B cell (primary cell): ENCODE data around the gene IPCEF1. TPM values are rescaled to one million over a fixed set of nuclear protein-coding genes. Genes with fewer than 3 reads are reported as not detected.

Source experiments
- ATAC-seq: fragments of 200-7000 bp; cut with Tn5 transposase; one replicate; pipeline ENCODE4 v1.10.0; 2021; ENCODE audit warnings: low read depth, mild to moderate bottlenecking, moderate number of reproducible peaks, moderate library complexity
- CTCF ChIA-PET: fragments of 350-600 bp; sonication (Branson Sonifier 250); formaldehyde crosslinking; loops from one replicate; lab custom pipeline; 2021; ENCODE audit warnings: antibody characterized with exemption, inconsistent platforms; lab: Charles Lee
- POLR2A ChIA-PET: fragments of 350-600 bp; sonication (Branson Sonifier 250); formaldehyde crosslinking; loops from one replicate; lab custom pipeline; 2021; ENCODE audit warnings: antibody characterized with exemption; lab: Charles Lee
- DNase-seq: peaks from one replicate; pipeline ENCODE4 v3.0.0; 2013
- H2AFZ ChIP-seq: 2 replicates; pipeline ENCODE4 v1.6.1; 2012; ENCODE audit warnings: mild to moderate bottlenecking, low read depth, low read length; ENCODE audit not compliant: insufficient read depth, poor library complexity, severe bottlenecking
- H3K27ac ChIP-seq, 2 donors: 1 replicate in 1 of 2; 2 replicates in 1 of 2; pipeline ENCODE4 v1.5.1; 2012 to 2013; ENCODE audit warnings: low read length in 2 of 2, mild to moderate bottlenecking in 2 of 2, moderate library complexity in 1 of 2
- H3K27me3 ChIP-seq, 4 experiments: fragments of 200-600 bp in 1 of 4; sonication (generic) in 1 of 4; replicated peaks in 1 of 4; 1 replicate in 2 of 4; 2 replicates in 2 of 4; pipeline versions ENCODE4 v1.6.1 to v1.7.0; 2013 to 2016; ENCODE audit warnings: low read length in 3 of 4, mild to moderate bottlenecking in 2 of 4, mixed read lengths in 1 of 4, moderate library complexity in 1 of 4; ENCODE audit not compliant: insufficient read depth in 4 of 4, control insufficient read depth in 3 of 4; ENCODE audit errors: control extremely low read depth in 1 of 4
- H3K36me3 ChIP-seq, 2 experiments: replicated peaks in 1 of 2; 1 replicate in 1 of 2; 2 replicates in 1 of 2; pipeline versions ENCODE4 v1.6.1 to v1.7.1; 2013; ENCODE audit warnings: low read length in 1 of 2; ENCODE audit not compliant: insufficient read depth in 2 of 2, control insufficient read depth in 1 of 2; ENCODE audit errors: control extremely low read depth in 1 of 2, extremely low read depth in 1 of 2
- H3K4me1 ChIP-seq, 2 donors: fragments of 200-600 bp in 1 of 2; sonication (generic) in 1 of 2; 1 replicate in 1 of 2; 2 replicates in 1 of 2; pipeline versions ENCODE4 v1.5.1 to v1.6.1; 2013 to 2017; ENCODE audit warnings: low read length in 2 of 2; ENCODE audit not compliant: control insufficient read depth in 2 of 2, insufficient read depth in 2 of 2
- H3K4me2 ChIP-seq: replicated peaks from 2 replicates; pipeline ENCODE3; 2012; ENCODE audit warnings: mild to moderate bottlenecking, low read depth, low read length; ENCODE audit not compliant: poor library complexity, severe bottlenecking
- H3K4me3 ChIP-seq, 5 experiments: fragments of 200-600 bp in 1 of 5; sonication (generic) in 1 of 5; 1 replicate in 3 of 5; 2 replicates in 2 of 5; pipeline versions ENCODE4 v1.5.1 to v1.7.0; 2011 to 2016; ENCODE audit warnings: low read length in 4 of 5, mild to moderate bottlenecking in 4 of 5, low read depth in 2 of 5, control low read depth in 1 of 5, moderate library complexity in 1 of 5; ENCODE audit not compliant: insufficient read depth in 1 of 5; ENCODE audit errors: control extremely low read depth in 1 of 5, extremely low read depth in 1 of 5
- H3K79me2 ChIP-seq: fragments of 200-600 bp; sonication (generic); one replicate; pipeline ENCODE4 v1.6.0; 2016; ENCODE audit warnings: low read length; ENCODE audit not compliant: control insufficient read depth, insufficient read depth
- H3K9ac ChIP-seq: fragments of 200-600 bp; sonication (generic); 2 replicates; pipeline ENCODE4 v1.6.1; 2017; ENCODE audit warnings: mild to moderate bottlenecking, low read length, moderate library complexity
- H3K9me3 ChIP-seq, 3 donors: one replicate each; pipeline versions ENCODE4 v1.6.1 to v1.7.1; 2013; ENCODE audit warnings: low read length in 2 of 3; ENCODE audit not compliant: control insufficient read depth in 2 of 3, insufficient read depth in 1 of 3; ENCODE audit errors: control extremely low read depth in 1 of 3
- H4K20me1 ChIP-seq: 2 replicates; pipeline ENCODE4 v1.6.0; 2012; ENCODE audit warnings: mild to moderate bottlenecking, low read length; ENCODE audit not compliant: insufficient read depth, control insufficient read depth, poor library complexity, severe bottlenecking
- H3K27ac Mint-ChIP-seq: one replicate; pipeline ENCODE4 v1.8.0; 2021; ENCODE audit warnings: mixed read lengths
- H3K27me3 Mint-ChIP-seq: one replicate; pipeline ENCODE4 v1.8.0; 2021; ENCODE audit warnings: mixed read lengths
- H3K4me1 Mint-ChIP-seq: one replicate; pipeline ENCODE4 v1.8.0; 2021; ENCODE audit warnings: mixed read lengths
- H3K4me3 Mint-ChIP-seq: one replicate; pipeline ENCODE4 v1.8.0; 2021; ENCODE audit warnings: mixed read lengths
- H3K9me3 Mint-ChIP-seq: one replicate; pipeline ENCODE4 v1.8.0; 2022; ENCODE audit warnings: mixed read lengths; ENCODE audit not compliant: insufficient read depth
- EZH2 ChIP-seq: IDR thresholded peaks from 2 replicates; pipeline ENCODE4 v1.6.1; 2012; ENCODE audit warnings: borderline replicate concordance, low read depth, mild to moderate bottlenecking, moderate library complexity, low read length; ENCODE audit not compliant: insufficient read depth, poor library complexity, severe bottlenecking
- WGBS: methylation state at CpG from one replicate; pipeline ENCODE4 v1.1.5; 2013; ENCODE audit warnings: missing lambda C conversion rate; ENCODE audit not compliant: insufficient coverage; 5-methylcytosine and 5-hydroxymethylcytosine counted together
- intact Hi-C: fragments of 100-400 bp; cut with micrococcal nuclease; formaldehyde crosslinking; loops from one replicate; pipeline ENCODE4 v1.10.0; 2022
- polyA plus RNA-seq: library from polyadenylated mRNA; depleted of rRNA; stranded (reverse); fragments of >200 nt; gene quantifications from 2 replicates; pipeline ENCODE4 v1.2.3, GENCODE V29; 2012
- total RNA-seq, 2 donors: library from RNA; stranded (reverse); fragments of 120-200 nt in 1 of 2; gene quantifications; 1 replicate in 1 of 2; 2 replicates in 1 of 2; pipeline versions ENCODE4 v1.2.3 to v1.2.4, GENCODE V29; 2013 to 2022
- TF ChIP-seq, protein P1 (sequence below): fragments of 200-600 bp; IDR thresholded peaks from one replicate; pipeline ENCODE4 v1.8.0; 2022; ENCODE audit warnings: antibody characterized with exemption, mild to moderate bottlenecking

Gene IPCEF1
- total and polyA plus RNA-seq, 2 donors (not counting 1 experiment from before 2014, with no cell fraction given): 0.22 to 0.94 TPM

- H3K4me1 Mint-ChIP-seq: no peaks in the 10 kb centered on the region
- ATAC-seq: no peak
- H2AFZ ChIP-seq: no peak overlapping the region
- H3K9ac ChIP-seq: no peak overlapping the region
- no peak overlapping the region for H3K27ac ChIP-seq
- WGBS: 63% methylated on average over 3 of the region's 8 CpGs
- intact Hi-C loops: no loop called here
- CTCF ChIA-PET: no interaction called here
- DNase-seq: no peak
- H3K27me3 Mint-ChIP-seq: no peaks in the 10 kb centered on the region
- no peaks in the 10 kb centered on the region for H3K79me2 ChIP-seq
- no peaks in the 10 kb centered on the region for H3K9me3 ChIP-seq
- H3K4me3 ChIP-seq: no peak overlapping the region
- no peaks in the 10 kb centered on the region for H3K27me3 ChIP-seq
- no peaks in the 10 kb centered on the region for H3K4me1 ChIP-seq
- POLR2A ChIA-PET: no interaction called here
- no peaks in the 10 kb centered on the region for H4K20me1 ChIP-seq
- peaks cover 5% of the 10 kb centered on the region for H3K9me3 Mint-ChIP-seq
- H3K4me2 ChIP-seq: no peak overlapping the region
- no peaks in the 10 kb centered on the region for H3K36me3 ChIP-seq
- TF ChIP-seq, protein P1, sequence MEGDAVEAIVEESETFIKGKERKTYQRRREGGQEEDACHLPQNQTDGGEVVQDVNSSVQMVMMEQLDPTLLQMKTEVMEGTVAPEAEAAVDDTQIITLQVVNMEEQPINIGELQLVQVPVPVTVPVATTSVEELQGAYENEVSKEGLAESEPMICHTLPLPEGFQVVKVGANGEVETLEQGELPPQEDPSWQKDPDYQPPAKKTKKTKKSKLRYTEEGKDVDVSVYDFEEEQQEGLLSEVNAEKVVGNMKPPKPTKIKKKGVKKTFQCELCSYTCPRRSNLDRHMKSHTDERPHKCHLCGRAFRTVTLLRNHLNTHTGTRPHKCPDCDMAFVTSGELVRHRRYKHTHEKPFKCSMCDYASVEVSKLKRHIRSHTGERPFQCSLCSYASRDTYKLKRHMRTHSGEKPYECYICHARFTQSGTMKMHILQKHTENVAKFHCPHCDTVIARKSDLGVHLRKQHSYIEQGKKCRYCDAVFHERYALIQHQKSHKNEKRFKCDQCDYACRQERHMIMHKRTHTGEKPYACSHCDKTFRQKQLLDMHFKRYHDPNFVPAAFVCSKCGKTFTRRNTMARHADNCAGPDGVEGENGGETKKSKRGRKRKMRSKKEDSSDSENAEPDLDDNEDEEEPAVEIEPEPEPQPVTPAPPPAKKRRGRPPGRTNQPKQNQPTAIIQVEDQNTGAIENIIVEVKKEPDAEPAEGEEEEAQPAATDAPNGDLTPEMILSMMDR: no peak
- no peak for TF ChIP-seq EZH2
- H3K27ac Mint-ChIP-seq: no peak overlapping the region
- no peak overlapping the region for H3K4me3 Mint-ChIP-seq
These were observed 233.2 kb downstream of the IPCEF1 start for GRCh38 chr6:154123155-154123956.

GRCh38 chr6:154122195-154122925 is 234.2 kb downstream of the IPCEF1 start:
- 83% methylated on average over 2 of the region's 2 CpGs for WGBS
- Histone ChIP-seq H3K4me3 (no peak overlapping the region), H3K9ac (no peak overlapping the region), H3K4me1 (no peaks in the 10 kb centered on the region), H4K20me1 (no peaks in the 10 kb centered on the region), H3K4me2 (no peak overlapping the region), H3K36me3 (no peaks in the 10 kb centered on the region), H3K27me3 (no peaks in the 10 kb centered on the region), H3K27ac (no peak overlapping the region), H3K9me3 (no peaks in the 10 kb centered on the region), H2AFZ (no peak overlapping the region), H3K79me2 (no peaks in the 10 kb centered on the region)
- DNase-seq (no peak), ATAC-seq (no peak)
- H3K4me1 Mint-ChIP-seq: no peaks in the 10 kb centered on the region
- peaks cover 5% of the 10 kb centered on the region for H3K9me3 Mint-ChIP-seq
- no peak for TF ChIP-seq EZH2
- POLR2A ChIA-PET: no interaction called here
- no peak overlapping the region for H3K4me3 Mint-ChIP-seq
- no peak overlapping the region for H3K27ac Mint-ChIP-seq
- CTCF ChIA-PET: no interaction called here
- H3K27me3 Mint-ChIP-seq: no peaks in the 10 kb centered on the region
- intact Hi-C loops: no loop called here
